CD14-positive monocyte (primary cell): Measurements from ENCODE around the gene RANBP17. TPM values are rescaled to one million over a fixed set of nuclear protein-coding genes. Genes with fewer than 3 reads are reported as not detected.

ENCODE experiments used
- DNase-seq, 3 donors: peaks; one replicate each; pipeline ENCODE4 v3.0.0-alpha.2; 2011 to 2022
- H2AFZ ChIP-seq: 2 replicates; pipeline ENCODE4 v1.6.0; 2012; ENCODE audit warnings: mild to moderate bottlenecking, low read depth, low read length, inconsistent platforms; ENCODE audit not compliant: insufficient read depth, poor library complexity, severe bottlenecking
- H3K27ac ChIP-seq, 2 donors: 1 replicate in 1 of 2; 2 replicates in 1 of 2; pipeline ENCODE4 v1.5.1; 2012 to 2013; ENCODE audit warnings: low read length in 2 of 2, control low read depth in 1 of 2, inconsistent platforms in 1 of 2, low read depth in 1 of 2, mild to moderate bottlenecking in 1 of 2
- H3K27me3 ChIP-seq, 2 donors: one replicate each; pipeline versions ENCODE4 v1.6.0 to v1.6.1; 2011 to 2013; ENCODE audit warnings: low read length in 2 of 2; ENCODE audit not compliant: control insufficient read depth in 2 of 2, insufficient read depth in 2 of 2
- H3K36me3 ChIP-seq, 2 donors: replicated peaks in 1 of 2; 1 replicate in 1 of 2; 2 replicates in 1 of 2; pipeline versions ENCODE4 v1.5.1 to v1.6.1; 2012 to 2013; ENCODE audit warnings: low read length in 2 of 2, control low read depth in 1 of 2, inconsistent platforms in 1 of 2, mild to moderate bottlenecking in 1 of 2; ENCODE audit not compliant: insufficient read depth in 2 of 2, control insufficient read depth in 1 of 2
- H3K4me1 ChIP-seq, 2 donors: 1 replicate in 1 of 2; 2 replicates in 1 of 2; pipeline versions ENCODE4 v1.5.1 to v1.6.1; 2012 to 2013; ENCODE audit warnings: low read length in 2 of 2, control low read depth in 1 of 2, inconsistent platforms in 1 of 2, mild to moderate bottlenecking in 1 of 2, moderate library complexity in 1 of 2; ENCODE audit not compliant: insufficient read depth in 2 of 2, control insufficient read depth in 1 of 2
- H3K4me2 ChIP-seq: replicated peaks from 2 replicates; pipeline ENCODE3; 2012; ENCODE audit warnings: low read length, moderate library complexity, mild to moderate bottlenecking; ENCODE audit not compliant: poor library complexity, severe bottlenecking; ENCODE audit errors: extremely low read depth
- H3K4me3 ChIP-seq, 3 experiments: fragments of 200-600 bp in 1 of 3; sonication (generic) in 1 of 3; replicated peaks in 1 of 3; 1 replicate in 2 of 3; 2 replicates in 1 of 3; pipeline ENCODE4 v1.5.1; 2011 to 2013; ENCODE audit warnings: low read length in 3 of 3, mild to moderate bottlenecking in 3 of 3, control low read depth in 2 of 3, low read depth in 2 of 3, inconsistent platforms in 1 of 3, moderate library complexity in 1 of 3
- H3K79me2 ChIP-seq: 2 replicates; pipeline ENCODE4 v1.6.0; 2012; ENCODE audit warnings: mild to moderate bottlenecking, control low read depth, inconsistent platforms, low read length, moderate library complexity; ENCODE audit not compliant: insufficient read depth
- H3K9ac ChIP-seq: 2 replicates; pipeline ENCODE4 v1.6.0; 2017; ENCODE audit warnings: low read length, mild to moderate bottlenecking; ENCODE audit not compliant: insufficient read depth, poor library complexity, severe bottlenecking
- H3K9me3 ChIP-seq, 2 donors: replicated peaks in 1 of 2; 1 replicate in 1 of 2; 2 replicates in 1 of 2; pipeline versions ENCODE4 v1.5.1 to v1.6.1; 2012 to 2013; ENCODE audit warnings: low read length in 2 of 2, control low read depth in 1 of 2; ENCODE audit not compliant: control insufficient read depth in 1 of 2, insufficient read depth in 1 of 2
- H4K20me1 ChIP-seq: 2 replicates; pipeline ENCODE4 v1.6.0; 2012; ENCODE audit warnings: mild to moderate bottlenecking, low read length, control low read depth, moderate library complexity; ENCODE audit not compliant: insufficient read depth
- H3K27ac Mint-ChIP-seq, 7 donors: one replicate each; pipeline ENCODE4 v1.8.0; 2020; ENCODE audit warnings: mild to moderate bottlenecking in 7 of 7, mixed read lengths in 7 of 7, moderate library complexity in 6 of 7, inconsistent platforms in 2 of 7
- H3K27me3 Mint-ChIP-seq, 3 donors: one replicate each; pipeline ENCODE4 v1.8.0; 2021 to 2022; ENCODE audit warnings: low read depth in 3 of 3, mild to moderate bottlenecking in 3 of 3, mixed read lengths in 3 of 3, moderate library complexity in 3 of 3, inconsistent platforms in 1 of 3
- H3K36me3 Mint-ChIP-seq, 2 donors: one replicate each; pipeline ENCODE4 v1.8.0; 2020; ENCODE audit warnings: mixed read lengths in 2 of 2, inconsistent platforms in 1 of 2, mild to moderate bottlenecking in 1 of 2
- H3K4me1 Mint-ChIP-seq: one replicate; pipeline ENCODE4 v1.8.0; 2020; ENCODE audit warnings: mild to moderate bottlenecking, mixed read lengths
- H3K4me3 Mint-ChIP-seq, 2 donors: one replicate each; pipeline ENCODE4 v1.8.0; 2020; ENCODE audit warnings: mild to moderate bottlenecking in 2 of 2, mixed read lengths in 2 of 2, moderate library complexity in 1 of 2
- H3K9me3 Mint-ChIP-seq, 7 donors: one replicate each; pipeline ENCODE4 v1.8.0; 2020 to 2022; ENCODE audit warnings: mixed read lengths in 7 of 7, mild to moderate bottlenecking in 6 of 7, moderate library complexity in 6 of 7, inconsistent platforms in 2 of 7
- CTCF ChIP-seq: fragments of 200-600 bp; IDR thresholded peaks from one replicate; pipeline ENCODE4 v1.8.0; 2022; ENCODE audit warnings: antibody characterized with exemption, mild to moderate bottlenecking
- WGBS: methylation state at CpG from one replicate; pipeline ENCODE4 v1.1.5; 2013; ENCODE audit warnings: missing lambda C conversion rate; ENCODE audit not compliant: insufficient coverage; 5-methylcytosine and 5-hydroxymethylcytosine counted together
- intact Hi-C, 2 donors: fragments of 100-400 bp; cut with micrococcal nuclease; formaldehyde crosslinking; loops; one replicate each; pipeline versions ENCODE4 v1.15.0 to v1.15.1; 2023
- polyA plus RNA-seq, 3 donors: library from polyadenylated mRNA; depleted of rRNA in 1 of 3; unstranded in 2 of 3; stranded (reverse) in 1 of 3; fragments of 300-500 nt in 2 of 3; fragments of >200 nt in 1 of 3; fragmentation: Illumina TruSeq in 2 of 3; gene quantifications; 1 replicate in 2 of 3; 2 replicates in 1 of 3; pipeline ENCODE4 v1.2.3, GENCODE V29; 2012 to 2021

Gene RANBP17
- polyA plus RNA-seq, 3 donors = 0.07 to 0.13 TPM; not detected in 1

- Histone ChIP-seq H3K27me3 (no peaks in the 10 kb centered on the region), H3K4me3 (no peak overlapping the region), H3K27ac (no peak overlapping the region), H3K9me3 (no peaks in the 10 kb centered on the region), H3K79me2 (no peaks in the 10 kb centered on the region), H3K4me2 (no peak overlapping the region), H4K20me1 (no peaks in the 10 kb centered on the region), H3K9ac (no peak overlapping the region), H3K36me3 (no peaks in the 10 kb centered on the region), H2AFZ (no peak overlapping the region), H3K4me1 (no peaks in the 10 kb centered on the region)
- no peak for TF ChIP-seq CTCF
- H3K4me3 Mint-ChIP-seq = no peak overlapping the region
- peaks cover 0 to 1% (median 0%) of the 10 kb centered on the region in 7 donors for H3K9me3 Mint-ChIP-seq
- WGBS = 88% methylated on average over 1 of the region's 2 CpGs
- no peak for DNase-seq
- intact Hi-C loops = no loop called here
- no peaks in the 10 kb centered on the region for H3K36me3 Mint-ChIP-seq
- peaks cover 0 to 5% (median 2%) of the 10 kb centered on the region in 3 donors for H3K27me3 Mint-ChIP-seq
- no peaks in the 10 kb centered on the region for H3K4me1 Mint-ChIP-seq
- H3K27ac Mint-ChIP-seq = no peak overlapping the region
These were observed 426.2 kb downstream of the RANBP17 start for GRCh38 chr5:171288066-171288465.

GRCh38 chr5:171291371-171291770, 429.6 kb downstream of the RANBP17 start:
- H3K4me3 Mint-ChIP-seq = no peak overlapping the region
- no peak overlapping the region for H3K27ac ChIP-seq
- no peak overlapping the region for H3K4me2 ChIP-seq
- no peak overlapping the region for H3K27ac Mint-ChIP-seq
- H3K27me3 Mint-ChIP-seq = peaks cover 0 to 5% (median 5%) of the 10 kb centered on the region in 3 donors
- no peaks in the 10 kb centered on the region for H3K36me3 ChIP-seq
- H3K9me3 Mint-ChIP-seq = peaks cover 0 to 1% (median 0%) of the 10 kb centered on the region in 7 donors
- H3K36me3 Mint-ChIP-seq = no peaks in the 10 kb centered on the region
- no peaks in the 10 kb centered on the region for H4K20me1 ChIP-seq
- no peak overlapping the region for H3K9ac ChIP-seq
- intact Hi-C loops = no loop called here
- H3K27me3 ChIP-seq = no peaks in the 10 kb centered on the region
- no peak overlapping the region for H2AFZ ChIP-seq
- no peaks in the 10 kb centered on the region for H3K4me1 ChIP-seq
- no peaks in the 10 kb centered on the region for H3K79me2 ChIP-seq
- TF ChIP-seq CTCF = no peak
- WGBS = 88% methylated on average over 4 of the region's 4 CpGs
- no peaks in the 10 kb centered on the region for H3K4me1 Mint-ChIP-seq
- no peak for DNase-seq
- no peaks in the 10 kb centered on the region for H3K9me3 ChIP-seq
- H3K4me3 ChIP-seq = no peak overlapping the region
